PC-3 (cell line): ENCODE measurements around the gene NDUFV1. TPM values are rescaled to one million over a fixed set of nuclear protein-coding genes. Genes with fewer than 3 reads are reported as not detected.

Experiments
- ATAC-seq: fragments of 200-7000 bp; cut with Tn5 transposase; 2 replicates; pipeline ENCODE4 v1.9.1; 2020; ENCODE audit warnings: mild to moderate bottlenecking, moderate library complexity
- BruUV-seq: library from RNA; stranded (reverse); fragments of 400-500 nt; replicated peaks from 2 replicates; lab custom pipeline; 2021; lab: Mats Ljungman, UMichigan
- CTCF ChIA-PET: fragments of 300-600 bp; sonication (Branson Sonifier 250); formaldehyde crosslinking; loops from one replicate; lab custom pipeline; 2022; ENCODE audit warnings: antibody characterized with exemption; lab: Charles Lee
- POLR2A ChIA-PET: fragments of 300-600 bp; sonication (Branson Sonifier 250); formaldehyde crosslinking; loops from one replicate; lab custom pipeline; 2022; ENCODE audit warnings: antibody characterized with exemption; ENCODE audit not compliant: unreplicated experiment; lab: Charles Lee
- DNase-seq: peaks from one replicate; pipeline ENCODE4 v3.0.0-alpha.2; 2015
- H2AFZ ChIP-seq: fragments of 300-600 bp; sonication (generic); 2 replicates; pipeline ENCODE4 v1.6.0; 2016; ENCODE audit warnings: antibody characterized with exemption, low read length
- H3F3A ChIP-seq: fragments of 300-600 bp; sonication (generic); one replicate; pipeline ENCODE4 v1.6.0; 2017; ENCODE audit warnings: antibody characterized with exemption, low read length, control low read depth, mild to moderate bottlenecking; ENCODE audit not compliant: unreplicated experiment
- H3K27ac ChIP-seq: fragments of 300-600 bp; sonication (generic); 2 replicates; pipeline ENCODE4 v1.5.1; 2016; ENCODE audit warnings: mild to moderate bottlenecking, low read length
- H3K27me3 ChIP-seq: fragments of 300-600 bp; sonication (generic); 2 replicates; pipeline ENCODE4 v1.6.1; 2016; ENCODE audit warnings: low read length, mixed read lengths
- H3K36me3 ChIP-seq: fragments of 300-600 bp; sonication (generic); 2 replicates; pipeline ENCODE4 v1.6.1; 2016; ENCODE audit warnings: low read depth, mixed run types, low read length, mixed read lengths
- H3K4me1 ChIP-seq: fragments of 300-600 bp; sonication (generic); 2 replicates; pipeline ENCODE4 v1.5.1; 2016; ENCODE audit warnings: low read length; ENCODE audit not compliant: insufficient read depth
- H3K4me2 ChIP-seq: fragments of 300-600 bp; sonication (generic); 2 replicates; pipeline ENCODE4 v1.6.0; 2016; ENCODE audit warnings: low read length
- H3K4me3 ChIP-seq: fragments of 300-600 bp; sonication (generic); 2 replicates; pipeline ENCODE4 v1.5.1; 2016; ENCODE audit warnings: mild to moderate bottlenecking, low read length, mixed read lengths
- H3K79me2 ChIP-seq: fragments of 300-600 bp; sonication (generic); 2 replicates; pipeline ENCODE4 v1.6.1; 2017; ENCODE audit warnings: low read length, mixed read lengths
- H3K9ac ChIP-seq: fragments of 300-600 bp; sonication (generic); 2 replicates; pipeline ENCODE4 v1.6.0; 2016; ENCODE audit warnings: mild to moderate bottlenecking, low read length
- H3K9me2 ChIP-seq: fragments of 300-600 bp; sonication (generic); replicated peaks from 2 replicates; pipeline ENCODE4 v1.6.1; 2016; ENCODE audit warnings: mixed run types, low read length, mixed read lengths
- H3K9me3 ChIP-seq: fragments of 300-600 bp; sonication (generic); 2 replicates; pipeline ENCODE4 v1.6.1; 2016; ENCODE audit warnings: low read length, mixed read lengths
- H4K20me1 ChIP-seq: fragments of 300-600 bp; sonication (generic); 2 replicates; pipeline ENCODE4 v1.6.1; 2016; ENCODE audit warnings: low read length, mixed read lengths
- CTCF ChIP-seq: fragments of 300-600 bp; sonication (generic); conservative IDR thresholded peaks from 2 replicates; pipeline ENCODE4 v1.5.1; 2017; ENCODE audit warnings: antibody characterized with exemption, low read depth, mild to moderate bottlenecking, low read length
- EZH2 ChIP-seq: fragments of 300-600 bp; sonication (generic); IDR thresholded peaks from one replicate; pipeline ENCODE4 v1.6.1; 2017; ENCODE audit warnings: antibody characterized with exemption, mild to moderate bottlenecking, low read length; ENCODE audit not compliant: unreplicated experiment
- EZH2phosphoT487 ChIP-seq: fragments of 300-600 bp; sonication (generic); IDR thresholded peaks from 2 replicates; pipeline ENCODE4 v1.6.1; 2018; ENCODE audit warnings: mild to moderate bottlenecking, antibody characterized with exemption, low read length, borderline replicate concordance
- intact Hi-C: fragments of 100-400 bp; cut with micrococcal nuclease; formaldehyde crosslinking; loops from 2 replicates; pipeline ENCODE4 v1.9.0; 2023
- total RNA-seq: library from RNA; depleted of rRNA; stranded (reverse); fragments of >200 nt; gene quantifications from 2 replicates; pipeline ENCODE4 v1.2.3, GENCODE V29; 2014

The NDUFV1 gene
- total RNA-seq, 1 experiment from 2014 or later, result 499 TPM

DNA sequence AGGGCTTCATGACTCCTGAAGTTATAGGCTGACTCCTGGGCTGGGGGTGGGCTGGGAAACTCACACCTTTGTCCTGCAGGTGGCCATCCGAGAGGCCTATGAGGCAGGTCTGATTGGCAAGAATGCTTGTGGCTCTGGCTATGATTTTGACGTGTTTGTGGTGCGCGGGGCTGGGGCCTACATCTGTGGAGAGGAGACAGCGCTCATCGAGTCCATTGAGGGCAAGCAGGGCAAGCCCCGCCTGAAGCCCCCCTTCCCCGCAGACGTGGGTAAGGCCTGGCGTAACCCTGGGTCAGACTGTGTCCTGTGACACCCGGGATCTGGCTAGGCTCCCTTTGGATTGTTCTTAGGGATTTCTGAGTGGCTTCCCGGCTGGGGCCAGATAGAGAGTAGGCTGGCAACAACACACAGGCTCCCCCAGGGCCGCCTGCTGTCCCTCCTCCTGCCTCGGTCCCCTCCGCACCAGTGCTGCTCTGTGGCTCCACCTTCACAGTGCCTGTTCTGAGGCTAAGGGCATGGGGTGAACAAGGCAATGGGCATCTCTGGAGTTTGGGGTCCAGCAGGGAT lies 3.6 kb downstream of the NDUFV1 start:
- no peak for DNase-seq
- Histone ChIP-seq H3K36me3 (peaks cover 28% of the 10 kb centered on the region), H4K20me1 (no peaks in the 10 kb centered on the region), H3F3A (no peaks in the 10 kb centered on the region), H3K27me3 (no peaks in the 10 kb centered on the region), H3K4me3 (no peak overlapping the region), H3K9me2 (no peaks in the 10 kb centered on the region), H3K79me2 (peaks cover 23% of the 10 kb centered on the region), H3K9me3 (no peaks in the 10 kb centered on the region), H3K4me2 (no peak overlapping the region), H3K9ac (no peak overlapping the region), H3K27ac (no peak overlapping the region), H2AFZ (no peak overlapping the region), H3K4me1 (peaks cover 16% of the 10 kb centered on the region; the same call in 1 of the 2 replicates)
- CTCF ChIA-PET, result no interaction called here
- TF ChIP-seq EZH2phosphoT487, result no peak
- no peak for TF ChIP-seq CTCF
- no peak for TF ChIP-seq EZH2
- no peak for ATAC-seq
- POLR2A ChIA-PET, result no interaction called here
- intact Hi-C loops, result no loop called here
- BruUV-seq, result no TSS peak

- BruUV-seq, result no TSS peak
- H4K20me1 ChIP-seq, result no peaks in the 10 kb centered on the region
- no peaks in the 10 kb centered on the region for H3K9me3 ChIP-seq
- no peaks in the 10 kb centered on the region for H3K27me3 ChIP-seq
- no peak overlapping the region for H3K4me3 ChIP-seq
- ChIA-PET CTCF (no interaction called here), POLR2A (no interaction called here)
- no peak overlapping the region for H3K4me2 ChIP-seq
- peaks cover 10% of the 10 kb centered on the region; the same call in 1 of the 2 replicates for H3K4me1 ChIP-seq
- DNase-seq (no peak), ATAC-seq (no peak)
- intact Hi-C loops, result no loop called here
- H3K36me3 ChIP-seq, result peaks cover 28% of the 10 kb centered on the region
- H3K27ac ChIP-seq, result no peak overlapping the region
- H3F3A ChIP-seq, result no peaks in the 10 kb centered on the region
- H3K9me2 ChIP-seq, result no peaks in the 10 kb centered on the region
- no peak for TF ChIP-seq EZH2
- TF ChIP-seq CTCF, result no peak
- TF ChIP-seq EZH2phosphoT487, result no peak
- H3K79me2 ChIP-seq, result peaks cover 23% of the 10 kb centered on the region
- H3K9ac ChIP-seq, result no peak overlapping the region
- no peak overlapping the region for H2AFZ ChIP-seq
Observed at GRCh38 chr11:67611165-67611564, 4.4 kb downstream of the NDUFV1 start.
